K562 (cell line): ENCODE data around the gene TNF. TPM values are rescaled to one million over a fixed set of nuclear protein-coding genes. Genes with fewer than 3 reads are reported as not detected.

Experiments
- ATAC-seq: fragments of 200-7000 bp; cut with Tn5 transposase; 3 replicates; pipeline ENCODE4 v1.9.1; 2020; ENCODE audit warnings: moderate library complexity
- BruUV-seq: library from RNA; stranded (reverse); fragments of 400-500 nt; replicated peaks from 2 replicates; lab custom pipeline; 2021; lab: Mats Ljungman, UMichigan
- CTCF ChIA-PET: fragments of 300-600 bp; formaldehyde crosslinking; extraction: SDS; loops from one replicate; lab custom pipeline; 2021; ENCODE audit warnings: low intra/inter-chr PET ratio; lab: Yijun Ruan, JAX
- POLR2A ChIA-PET: fragments of 300-600, 350-650 bp; sonication (Branson Sonifier 250); formaldehyde crosslinking; extraction: SDS; loops from one replicate; lab custom pipeline; 2021; ENCODE audit warnings: antibody characterized with exemption, inconsistent platforms; lab: Yijun Ruan, JAX
- DNase-seq, 4 experiments: peaks; one replicate each; pipeline versions ENCODE4 v3.0.0 to v3.0.0-alpha.2; 2011 to 2018; ENCODE audit warnings: low spot score in 3 of 4, mixed read lengths in 3 of 4; ENCODE audit errors: extremely low read depth in 1 of 4
- FAIRE-seq: peaks from 2 replicates; lab custom pipeline; 2011; peaks lifted over from hg19 to GRCh38; lab: Jason Lieb, UNC
- H2AFZ ChIP-seq: 2 replicates; pipeline ENCODE4 v1.6.0; 2011; ENCODE audit warnings: low read depth, low read length, control low read depth, inconsistent platforms
- H3K27ac ChIP-seq: fragments of 200-600 bp; 3 replicates; pipeline ENCODE4 v1.8.0; 2011; ENCODE audit warnings: low read depth, mild to moderate bottlenecking, control low read depth, inconsistent platforms, low read length, moderate library complexity, mixed read lengths; ENCODE audit errors: extremely low read depth
- H3K27me3 ChIP-seq, 2 experiments: fragments of 300-600 bp in 1 of 2; 2 replicates in 1 of 2; 3 replicates in 1 of 2; pipeline versions ENCODE4 v1.6.0 to v1.8.0; 2011; ENCODE audit warnings: inconsistent platforms in 2 of 2, low read length in 2 of 2, mild to moderate bottlenecking in 1 of 2, mixed read lengths in 1 of 2, moderate library complexity in 1 of 2; ENCODE audit not compliant: control insufficient read depth in 2 of 2, insufficient read depth in 2 of 2
- H3K36me3 ChIP-seq: fragments of 300-600 bp; 3 replicates; pipeline ENCODE4 v1.8.0; 2011; ENCODE audit warnings: mild to moderate bottlenecking, low read length, inconsistent platforms; ENCODE audit not compliant: control insufficient read depth, insufficient read depth
- H3K4me1 ChIP-seq, 2 experiments: fragments of 200-600 bp in 1 of 2; replicated peaks in 1 of 2; 2 replicates in 1 of 2; 3 replicates in 1 of 2; pipeline versions ENCODE4 v1.5.1 to v1.8.0; 2011; ENCODE audit warnings: inconsistent platforms in 2 of 2, low read length in 2 of 2, mild to moderate bottlenecking in 1 of 2, mixed read lengths in 1 of 2, moderate library complexity in 1 of 2; ENCODE audit not compliant: control insufficient read depth in 2 of 2, insufficient read depth in 2 of 2
- H3K4me2 ChIP-seq: 2 replicates; pipeline ENCODE4 v1.6.1; 2011; ENCODE audit warnings: low read length, control low read depth, inconsistent platforms, mixed read lengths; ENCODE audit not compliant: insufficient read depth
- H3K4me3 ChIP-seq: fragments of 200-600 bp; sonication (generic), shearing (Covaris generic); 2 replicates; pipeline ENCODE4 v1.5.1; 2016; ENCODE audit warnings: control low read depth, inconsistent platforms
- H3K79me2 ChIP-seq: fragments of 200-600 bp; 3 replicates; pipeline ENCODE4 v1.8.0; 2011; ENCODE audit warnings: low read length, inconsistent platforms; ENCODE audit not compliant: control insufficient read depth, insufficient read depth
- H3K9ac ChIP-seq, 2 experiments: 2 replicates each; pipeline versions ENCODE4 v1.6.0 to v1.6.1; 2011; ENCODE audit warnings: low read depth in 2 of 2, low read length in 2 of 2, control low read depth in 1 of 2, inconsistent platforms in 1 of 2, mild to moderate bottlenecking in 1 of 2, mixed read lengths in 1 of 2; ENCODE audit not compliant: insufficient read depth in 1 of 2
- H3K9me1 ChIP-seq: one replicate; pipeline ENCODE4 v1.6.0; 2011; ENCODE audit warnings: inconsistent platforms, mild to moderate bottlenecking, low read length, moderate library complexity; ENCODE audit not compliant: control insufficient read depth, insufficient read depth
- H3K9me3 ChIP-seq: replicated peaks from 2 replicates; pipeline ENCODE4 v1.5.1; 2011; ENCODE audit warnings: low read depth, low read length, inconsistent platforms; ENCODE audit not compliant: control insufficient read depth, insufficient read depth
- H4K20me1 ChIP-seq: replicated peaks from 2 replicates; pipeline ENCODE4 v1.6.1; 2011; ENCODE audit warnings: low read length, inconsistent platforms, mixed read lengths; ENCODE audit not compliant: control insufficient read depth, insufficient read depth
- ARHGAP35 ChIP-seq: fragments of 450-650 bp; IDR thresholded peaks from 2 replicates; pipeline ENCODE4 v1.6.1; 2018; ENCODE audit not compliant: partially characterized antibody
- CREBBP ChIP-seq: IDR thresholded peaks from one replicate; pipeline ENCODE4 v1.6.1; 2012; ENCODE audit warnings: low read depth, mild to moderate bottlenecking, control low read depth, inconsistent platforms, low read length
- FOXA3 ChIP-seq, 2 experiments: fragments of 450-650 bp in 1 of 2; sonication (generic) in 1 of 2; formaldehyde crosslinking; IDR thresholded peaks in 1 of 2; conservative IDR thresholded peaks in 1 of 2; 2 replicates each; pipeline versions ENCODE4 v1.4.0 to v1.8.0; 2020 to 2022; ENCODE audit warnings: mild to moderate bottlenecking in 2 of 2, missing genetic modification reagents in 1 of 2
- NR2C2 ChIP-seq, 2 experiments: fragments of 200-800 bp in 1 of 2; sonication (Bioruptor generic) in 1 of 2; sonication (generic) in 1 of 2; formaldehyde crosslinking in 1 of 2; IDR thresholded peaks; 2 replicates each; pipeline versions ENCODE4 v1.6.1 to v1.8.0; 2016 to 2022; ENCODE audit warnings: mild to moderate bottlenecking in 1 of 2, missing compliant biosample characterization in 1 of 2, missing genetic modification characterization in 1 of 2, missing genetic modification reagents in 1 of 2
- RBM17 ChIP-seq: fragments of 200-400 bp; formaldehyde crosslinking; IDR thresholded peaks from 2 replicates; pipeline ENCODE4 v1.6.1; 2017; ENCODE audit warnings: low read depth, mild to moderate bottlenecking, low read length, borderline replicate concordance
- ZBTB33 ChIP-seq: sonication (generic); formaldehyde crosslinking; IDR thresholded peaks from 2 replicates; pipeline ENCODE4 v1.8.1; 2023; ENCODE audit warnings: mild to moderate bottlenecking, missing genetic modification reagents
- ZNF239 ChIP-seq: fragments of 250-450 bp; sonication (Bioruptor Pico); IDR thresholded peaks from 2 replicates; pipeline ENCODE4 v1.4.0; 2020; ENCODE audit warnings: mild to moderate bottlenecking
- ZNF41 ChIP-seq: fragments of 250-450 bp; sonication (Bioruptor Pico); conservative IDR thresholded peaks from 2 replicates; pipeline ENCODE4 v1.4.0; 2020; ENCODE audit warnings: mild to moderate bottlenecking
- WGBS: fragments of 100-300 bp; shearing (Covaris generic); methylation state at CpG from one replicate; pipeline ENCODE4 v1.1.6; 2016; ENCODE audit warnings: low coverage, mixed read lengths; ENCODE audit not compliant: insufficient coverage; ENCODE audit errors: missing lambda C conversion rate; 5-methylcytosine and 5-hydroxymethylcytosine counted together
- in situ Hi-C: fragments of 300-500 bp; cut with MboI; formaldehyde crosslinking; loops from 4 replicates; pipeline ENCODE4 v1.15.0; 2018; ENCODE audit warnings: inconsistent platforms, mixed read lengths
- intact Hi-C: fragments of 100-400 bp; cut with micrococcal nuclease; formaldehyde crosslinking; loops from 2 replicates; pipeline ENCODE4 v1.14.2; 2022
- polyA plus RNA-seq, 8 experiments: library from polyadenylated mRNA; depleted of rRNA in 4 of 8; stranded (reverse) in 5 of 8; unstranded in 3 of 8; fragments of >200 nt; fragmentation: Nextera tagmentation in 2 of 8; fragmentation: Illumina TruSeq in 1 of 8; extraction: Ambion mirVana in 2 of 8; extraction: Trizol in 1 of 8; gene quantifications; 2 replicates each; pipeline versions ENCODE4 v1.2.1 to v1.2.3, GENCODE V29; 2011 to 2014; ENCODE audit warnings: inconsistent platforms in 1 of 8, missing spikeins in 1 of 8
- total RNA-seq, 7 experiments: library from RNA; depleted of rRNA in 6 of 7; stranded (reverse); fragments of >200 nt in 6 of 7; fragmentation: Illumina TruSeq in 2 of 7; extraction: Trizol in 2 of 7; gene quantifications; 2 replicates each; pipeline versions ENCODE4 v1.2.1 to v1.2.3, GENCODE V29; 2011 to 2021; ENCODE audit warnings: low replicate concordance in 1 of 7
- TF ChIP-seq, protein P1 (sequence below): IDR thresholded peaks from 2 replicates; pipeline ENCODE4 v1.6.1; 2011; ENCODE audit not compliant: insufficient read length; ENCODE audit errors: extremely low read depth

The TNF gene
- total and polyA plus RNA-seq, 9 of the 15 experiments (the other 6 are each of a cell fraction or from before 2014, with no cell fraction given), result 0.08 to 0.40 TPM; not detected in 7

- intact Hi-C loops, result no loop called here
- Histone ChIP-seq H3K27me3 (no peaks in the 10 kb centered on the region), H4K20me1 (peaks cover 22% of the 10 kb centered on the region; the same call in 1 of the 2 replicates), H3K9ac (peak overlapping the region; percentile 98 to 99), H3K4me1 (peaks cover 13 to 25% of the 10 kb centered on the region in 2 experiments), H3K4me3 (peak overlapping the region; percentile 96), H3K79me2 (peaks cover 62% of the 10 kb centered on the region), H3K36me3 (peaks cover 61% of the 10 kb centered on the region), H3K4me2 (peak overlapping the region; percentile 99), H3K9me1 (peaks cover 12% of the 10 kb centered on the region), H2AFZ (no peak overlapping the region), H3K9me3 (no peaks in the 10 kb centered on the region), H3K27ac (peak overlapping the region; percentile 98)
- no TSS peak for BruUV-seq
- no peak for TF ChIP-seq CREBBP
- TF ChIP-seq NR2C2 (CRISPR knock-in tag; IDR thresholded peaks at IDR 0.05), result no peak
- no peak for TF ChIP-seq NR2C2 (tag; IDR thresholded peaks at IDR 0.05)
- no peak for TF ChIP-seq ZBTB33 (CRISPR knock-in tag)
- no peak for TF ChIP-seq RBM17
- no peak for TF ChIP-seq FOXA3 (CRISPR knock-in tag; conservative IDR thresholded peaks at IDR 0.05 in 1 of 2, IDR thresholded peaks at IDR 0.05 in 1 of 2)
- no peak for TF ChIP-seq ZNF239 (CRISPR knock-in tag)
- TF ChIP-seq, protein P1, sequence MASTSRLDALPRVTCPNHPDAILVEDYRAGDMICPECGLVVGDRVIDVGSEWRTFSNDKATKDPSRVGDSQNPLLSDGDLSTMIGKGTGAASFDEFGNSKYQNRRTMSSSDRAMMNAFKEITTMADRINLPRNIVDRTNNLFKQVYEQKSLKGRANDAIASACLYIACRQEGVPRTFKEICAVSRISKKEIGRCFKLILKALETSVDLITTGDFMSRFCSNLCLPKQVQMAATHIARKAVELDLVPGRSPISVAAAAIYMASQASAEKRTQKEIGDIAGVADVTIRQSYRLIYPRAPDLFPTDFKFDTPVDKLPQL, result no peak
- TF ChIP-seq ZNF41 (CRISPR knock-in tag), result no peak
- TF ChIP-seq ARHGAP35, result no peak
- CTCF ChIA-PET, result no interaction called here
- no peak for ATAC-seq
- 1% methylated on average over 4 of the region's 4 CpGs for WGBS
- in situ Hi-C loops, result no loop called here
- FAIRE-seq, result no peak
- POLR2A ChIA-PET, result interaction anchor here (0.6 to 12.4 kb wide), 21 partner anchors 9 to 1350 kb away, joined by 3 to 274 read pairs (median 4); partner anchors contain the start of genes APOM, BAG6, C6orf47 and DDX39B
- DNase-seq, result no peak
Measured at GRCh38 chr6:31621991-31622390, 46.6 kb downstream of the TNF start.
